ENCODE results near the gene DNAJC10.
"Not testable (repeated sequence)": the region's sequence is repeated elsewhere in the genome, so short reads cannot be mapped to it uniquely, and the experiment has no call there.

DNAJC10 gene

GRCh38 chr2:182715892-182716649, at the start of gene DNAJC10:
Gene DNAJC10, plus strand, starts transcription at chr2:182716257. Its CDS starts 1,830 bp downstream, at chr2:182718087.
- DNase-seq, result no peak

- no peak for DNase-seq
These were observed 49.3 kb upstream of the DNAJC10 start for GRCh38 chr2:182666674-182667314.

GRCh38 chr2:182667315-182667695, 48.8 kb upstream of the DNAJC10 start:
- no peak for DNase-seq

GRCh38 chr2:182668671-182669070, 47.4 kb upstream of the DNAJC10 start:
- DNase-seq, result no peak

DNA sequence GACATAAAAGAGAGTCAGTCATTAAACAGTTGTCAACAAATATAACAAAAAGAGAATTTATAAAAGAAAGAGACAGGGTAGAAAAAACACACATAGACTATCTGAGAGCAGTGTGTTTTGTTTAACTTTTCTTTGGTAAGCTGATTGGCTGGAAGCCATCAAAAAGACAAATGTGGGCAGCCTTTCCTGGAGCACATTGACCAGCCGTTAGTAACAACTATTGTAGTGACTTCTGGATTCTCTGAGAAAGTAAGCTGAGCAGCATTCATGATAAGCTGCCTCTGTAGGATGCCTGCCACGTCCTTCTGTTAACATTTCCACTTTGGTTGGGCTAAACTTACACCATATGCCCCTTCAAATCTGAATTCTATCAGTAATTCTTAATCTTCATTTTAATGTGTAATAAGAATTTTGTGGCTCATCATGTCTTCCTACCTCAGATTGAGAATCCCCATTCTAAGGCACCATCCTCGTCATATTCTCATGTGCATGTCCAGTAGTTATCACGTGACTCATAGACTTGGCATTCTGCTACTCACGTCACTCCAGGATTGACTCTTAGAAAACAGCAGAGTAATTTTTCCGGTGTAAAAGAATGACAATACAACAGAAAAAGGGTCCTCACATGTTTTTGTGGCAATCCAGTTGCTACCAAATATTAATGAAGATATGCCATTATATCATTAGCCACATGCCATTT, 43.4 kb upstream of the DNAJC10 start:
- no peak for DNase-seq

DNA sequence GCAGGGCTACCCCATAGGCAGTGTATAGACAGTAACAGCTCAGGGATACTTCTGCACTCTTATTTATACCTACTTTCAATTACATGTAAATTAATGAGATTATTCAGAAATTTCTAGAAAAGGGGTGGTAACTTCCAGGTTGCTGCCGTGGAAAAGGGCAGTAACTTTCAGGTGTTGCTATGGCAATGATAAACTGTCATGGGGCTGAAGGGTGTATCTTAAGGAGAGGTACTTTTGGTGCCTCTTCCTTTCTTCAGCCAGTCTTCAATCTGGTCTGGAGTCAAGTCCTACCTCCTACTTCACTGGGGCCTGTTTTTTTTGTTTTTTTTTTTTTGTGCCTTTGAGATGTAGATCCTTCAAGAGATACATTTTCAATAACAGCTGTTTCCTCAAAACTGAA, 35.2 kb upstream of the DNAJC10 start:
- DNase-seq, result no peak

DNA sequence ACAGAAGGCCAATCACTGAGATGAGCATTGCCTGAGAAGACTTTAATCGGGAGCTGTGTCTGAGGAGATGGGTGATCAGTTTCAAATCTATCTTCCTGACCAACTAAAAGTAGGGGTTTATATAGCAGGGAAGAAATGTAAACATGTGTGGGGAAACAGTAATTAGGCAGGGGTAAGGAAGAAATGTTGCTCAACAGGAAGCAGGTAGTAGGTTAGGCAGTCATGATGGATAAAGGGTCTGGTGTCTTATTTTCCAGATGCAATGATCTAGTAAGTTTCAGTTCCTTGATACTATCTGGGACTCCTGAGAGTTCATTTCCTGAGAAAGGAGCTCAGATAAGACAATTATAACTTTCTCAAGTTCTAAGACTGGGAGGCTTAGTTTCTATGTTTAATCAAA, 33.8 kb upstream of the DNAJC10 start:
- DNase-seq, result peak; percentile 26

DNA sequence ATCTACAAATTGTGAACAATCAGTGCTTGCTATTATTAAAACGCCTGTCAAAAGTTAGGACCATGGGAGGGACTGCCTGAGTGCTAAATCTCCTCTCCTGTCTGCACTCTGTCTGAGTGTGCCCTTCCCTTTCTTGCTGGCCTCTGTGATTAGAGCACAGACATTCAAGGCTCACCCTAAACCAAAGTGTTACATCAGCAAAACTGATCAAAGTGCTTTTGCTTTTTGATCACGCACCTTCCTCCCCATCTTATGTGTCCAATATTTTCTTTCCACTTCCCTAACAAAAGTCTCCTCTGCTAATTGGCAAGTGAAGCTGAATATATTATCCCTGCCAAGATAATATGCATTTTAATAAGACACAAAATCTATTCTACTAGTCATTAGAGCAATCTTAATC, 30.5 kb upstream of the DNAJC10 start:
- DNase-seq, result no peak

- not testable (repeated sequence) for DNase-seq
These were observed 29.3 kb upstream of the DNAJC10 start for GRCh38 chr2:182686763-182687162.

DNA sequence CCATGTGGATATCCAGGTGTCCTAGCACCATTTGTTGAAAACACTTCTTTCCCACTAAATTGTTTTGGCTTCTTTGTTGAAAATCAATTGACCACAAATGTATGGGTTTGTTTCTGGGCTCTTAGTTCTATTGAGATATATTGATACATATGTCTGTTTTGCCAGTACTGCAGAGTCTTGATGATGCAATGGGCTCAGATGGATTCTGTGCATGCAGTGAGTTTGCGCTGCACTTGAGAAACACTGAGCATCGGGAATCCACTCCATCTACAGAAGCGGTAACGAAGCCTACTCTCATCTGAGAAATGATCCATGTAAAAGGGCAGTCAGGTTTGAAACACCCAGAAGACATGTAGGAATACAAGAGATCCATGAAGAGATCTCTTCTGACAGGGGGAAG, 21.9 kb upstream of the DNAJC10 start:
- DNase-seq, result no peak

DNA sequence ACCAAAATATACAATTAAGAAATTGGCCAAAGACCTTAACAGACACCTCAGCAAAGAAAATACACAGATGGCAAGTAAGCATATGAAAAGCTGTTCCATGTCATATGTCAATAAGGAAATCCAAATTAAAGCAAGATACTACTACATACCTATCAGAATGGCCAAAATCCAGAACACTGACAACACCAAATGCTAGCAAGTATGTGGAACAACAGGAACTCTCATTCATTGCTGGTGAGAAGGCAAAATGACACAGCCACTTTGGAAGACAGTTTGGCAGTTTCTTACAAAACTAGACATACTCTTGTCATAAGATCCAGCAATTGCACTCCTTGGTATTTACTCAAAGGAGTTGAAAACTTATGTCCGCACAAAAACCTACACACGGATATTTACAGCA, 20.3 kb upstream of the DNAJC10 start:
- no peak for DNase-seq

DNA sequence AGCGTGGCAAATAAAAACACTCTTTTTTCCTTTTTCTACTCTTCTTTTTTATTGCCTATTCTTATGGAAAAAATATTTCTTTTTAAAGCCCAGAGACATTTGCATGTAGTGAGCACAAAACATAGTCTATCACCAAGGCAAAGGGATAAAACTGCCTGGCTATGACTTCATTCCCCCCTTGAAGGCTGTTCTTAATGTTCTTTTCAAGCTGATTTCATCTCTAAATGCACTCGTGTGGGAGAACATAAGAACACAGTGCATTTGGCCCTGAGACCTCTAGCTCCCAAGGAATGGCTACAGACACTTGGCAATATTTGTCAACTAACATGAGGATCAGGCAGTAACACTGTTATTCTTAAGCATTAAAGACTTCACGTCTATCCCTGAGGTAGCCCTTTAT, 17.4 kb upstream of the DNAJC10 start:
- DNase-seq, result no peak

- no peak for DNase-seq
These were observed 10.3 kb upstream of the DNAJC10 start for GRCh38 chr2:182705761-182706160.

DNA sequence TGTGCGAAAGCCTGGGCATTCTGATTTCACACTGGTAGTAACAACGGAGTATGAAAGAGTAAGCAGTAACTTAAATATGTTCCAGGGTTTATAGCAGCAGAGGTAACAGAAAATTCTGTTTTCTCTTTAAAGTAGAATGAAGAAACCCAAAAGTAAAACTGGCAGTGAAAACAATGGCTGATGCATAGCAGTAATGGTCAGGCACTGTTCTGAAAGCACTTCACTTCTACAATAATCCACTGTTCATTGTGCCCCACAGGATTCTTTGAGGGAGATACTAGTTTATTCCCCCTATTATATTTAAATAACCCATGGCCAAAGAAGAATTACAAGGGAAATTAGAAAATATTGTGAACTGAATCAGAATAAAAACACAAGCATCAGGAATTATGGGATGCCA, 9.3 kb upstream of the DNAJC10 start:
- DNase-seq, result no peak

DNA sequence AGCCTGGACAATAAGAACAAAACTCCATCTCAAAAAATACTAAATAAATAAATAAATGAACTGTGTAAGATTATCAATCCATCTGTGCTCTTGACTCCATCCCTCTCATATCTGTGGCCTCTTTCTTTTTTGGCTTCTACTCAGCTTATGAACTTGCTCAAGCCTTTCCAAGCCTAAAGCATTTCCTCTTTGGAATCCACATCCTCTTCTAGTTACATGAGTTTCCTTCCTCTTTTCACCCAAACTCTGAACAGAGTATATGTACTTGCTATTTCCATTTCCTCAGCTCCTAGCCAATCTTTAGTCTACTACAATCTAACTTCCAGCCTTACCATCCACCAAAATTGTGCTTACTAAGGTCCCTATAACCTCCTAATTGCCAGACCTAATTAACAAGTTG, 2.5 kb upstream of the DNAJC10 start:
- DNase-seq, result peak; percentile 84

DNA sequence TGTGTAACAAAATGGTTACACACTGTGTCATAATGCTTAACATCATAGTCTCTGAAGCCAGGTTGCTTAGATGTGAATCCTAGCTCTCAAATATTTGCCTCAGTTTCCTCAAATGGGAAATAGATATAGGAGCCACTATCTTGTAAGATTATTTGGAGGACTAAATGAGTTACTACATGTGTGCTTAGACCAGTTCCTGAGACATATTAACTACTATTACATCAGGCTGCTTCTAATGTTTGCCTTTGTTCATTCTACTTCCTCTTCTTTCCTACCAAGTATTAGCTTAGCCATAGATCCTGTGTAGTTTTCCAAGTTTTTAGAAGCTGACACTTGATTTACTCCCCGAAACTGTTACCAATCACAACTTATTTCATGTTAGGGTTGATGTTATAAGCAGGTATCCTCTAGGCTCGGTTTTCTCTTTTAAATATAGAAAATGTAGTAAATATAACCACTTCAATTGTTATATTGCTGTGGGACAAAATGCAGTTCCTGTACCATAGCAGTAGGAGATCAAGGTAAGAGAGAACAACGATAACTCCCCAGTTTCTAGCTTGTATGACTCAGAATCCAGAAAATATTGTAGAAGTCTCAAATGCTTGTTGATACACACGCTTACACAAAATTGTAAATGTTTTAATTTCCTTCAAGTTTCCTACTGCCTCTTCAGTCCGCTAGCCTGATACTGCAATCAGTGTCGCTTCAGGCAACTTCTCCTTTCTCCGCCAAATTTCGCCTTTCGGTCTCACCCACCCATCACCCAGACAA, 751 bp upstream of the DNAJC10 start:
- DNase-seq, result peak; percentile 69

DNA sequence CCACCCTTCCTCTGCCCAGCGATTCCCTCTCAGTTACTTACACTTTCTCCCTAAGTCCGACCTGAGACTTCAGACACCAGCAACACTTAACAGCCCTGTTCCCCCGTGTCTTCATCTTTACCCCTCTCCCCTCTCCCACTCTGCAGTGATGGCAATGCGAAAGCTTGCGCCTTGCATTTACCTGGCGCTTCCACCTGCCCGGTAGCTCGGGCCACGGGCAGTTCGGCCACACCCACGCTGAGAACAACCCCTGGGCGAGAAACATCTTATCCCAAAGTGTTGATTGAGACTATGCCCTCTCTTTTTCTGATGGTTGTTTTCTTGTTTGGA, 558 bp downstream of the DNAJC10 start:
- DNase-seq, result no peak

- DNase-seq, result no peak
These were observed 1.4 kb downstream of the DNAJC10 start for GRCh38 chr2:182717416-182717815.

DNA sequence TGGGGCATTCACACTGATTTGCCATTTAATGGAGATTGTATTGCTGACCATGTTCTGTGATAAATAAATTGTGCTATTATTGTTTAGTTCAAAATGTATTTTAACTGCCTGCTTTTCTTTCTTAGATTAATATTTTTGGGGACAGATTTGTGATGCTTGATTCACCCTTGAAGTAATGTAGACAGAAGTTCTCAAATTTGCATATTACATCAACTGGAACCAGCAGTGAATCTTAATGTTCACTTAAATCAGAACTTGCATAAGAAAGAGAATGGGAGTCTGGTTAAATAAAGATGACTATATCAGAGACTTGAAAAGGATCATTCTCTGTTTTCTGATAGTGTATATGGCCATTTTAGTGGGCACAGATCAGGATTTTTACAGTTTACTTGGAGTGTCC, 1.8 kb downstream of the DNAJC10 start:
- DNase-seq, result no peak

- no peak for DNase-seq
These were observed 2.4 kb downstream of the DNAJC10 start for GRCh38 chr2:182718459-182718858.

- DNase-seq, result not testable (repeated sequence)
These were observed 3.1 kb downstream of the DNAJC10 start for GRCh38 chr2:182719116-182719515.

DNA sequence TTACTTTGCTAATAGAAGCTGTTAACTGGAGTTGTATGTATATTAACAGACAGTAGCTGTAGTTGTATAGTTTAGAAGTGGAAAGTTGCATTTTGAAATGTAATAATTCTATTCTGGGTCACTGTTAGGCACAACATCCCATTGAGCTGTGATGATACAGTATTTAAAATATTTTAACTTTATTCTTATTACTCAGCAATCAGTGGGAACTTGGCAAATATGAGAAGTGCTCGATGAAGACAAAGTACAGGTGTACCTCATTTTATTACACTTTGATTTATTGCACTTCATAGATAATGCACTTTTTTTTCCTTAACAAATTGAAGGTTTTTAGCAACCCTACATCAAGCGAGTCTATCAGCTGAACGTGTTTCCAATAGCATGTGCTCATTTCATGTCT, 8.6 kb downstream of the DNAJC10 start:
- no peak for DNase-seq

DNA sequence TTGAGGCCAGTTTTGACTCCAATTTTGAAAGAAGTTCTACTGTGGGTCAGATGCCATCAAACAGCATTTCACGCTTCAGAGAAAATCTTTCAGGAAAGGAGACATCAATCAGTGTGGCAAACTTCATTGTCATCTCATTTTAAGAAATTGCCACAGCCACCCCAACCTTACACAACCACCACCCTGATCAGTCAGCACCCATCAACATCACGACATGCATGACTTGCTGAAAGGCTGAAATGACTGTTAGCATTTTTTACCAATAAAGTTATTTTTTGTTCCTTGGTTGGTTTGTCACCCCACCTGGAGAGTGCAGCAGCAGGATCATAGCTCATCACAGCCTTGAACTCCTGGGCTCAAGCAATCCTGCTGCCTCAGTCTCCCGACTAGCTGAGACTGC, 10.4 kb downstream of the DNAJC10 start:
- no peak for DNase-seq

DNA sequence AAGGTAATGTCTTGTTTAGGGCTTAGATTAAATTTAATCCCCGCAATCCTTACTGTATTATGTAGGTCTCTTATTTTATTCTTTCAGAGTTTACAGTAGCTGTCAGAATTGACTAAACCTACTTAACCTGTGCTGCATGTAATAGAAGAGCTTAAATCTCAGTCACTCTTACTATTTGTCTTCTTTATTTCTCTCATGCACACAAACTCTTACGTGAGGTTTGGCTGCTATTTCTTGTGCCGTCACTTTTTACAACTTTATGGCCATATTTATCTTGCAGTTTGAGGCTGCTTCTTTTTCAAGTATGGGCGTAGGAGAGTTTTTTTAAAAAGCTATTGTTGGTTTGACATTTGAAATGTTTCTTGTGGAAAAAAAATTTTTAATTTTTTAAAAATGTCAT, 12.0 kb downstream of the DNAJC10 start:
- no peak for DNase-seq

Data from SIG-M5 (cell line).